ENCODE results near the gene KLHDC9. TPM values are rescaled to one million over a fixed set of nuclear protein-coding genes. Genes with fewer than 3 reads are reported as not detected.

The KLHDC9 gene
- total RNA-seq, 2 experiments from 2014 or later = 0.43 TPM; not detected in 1

DNA sequence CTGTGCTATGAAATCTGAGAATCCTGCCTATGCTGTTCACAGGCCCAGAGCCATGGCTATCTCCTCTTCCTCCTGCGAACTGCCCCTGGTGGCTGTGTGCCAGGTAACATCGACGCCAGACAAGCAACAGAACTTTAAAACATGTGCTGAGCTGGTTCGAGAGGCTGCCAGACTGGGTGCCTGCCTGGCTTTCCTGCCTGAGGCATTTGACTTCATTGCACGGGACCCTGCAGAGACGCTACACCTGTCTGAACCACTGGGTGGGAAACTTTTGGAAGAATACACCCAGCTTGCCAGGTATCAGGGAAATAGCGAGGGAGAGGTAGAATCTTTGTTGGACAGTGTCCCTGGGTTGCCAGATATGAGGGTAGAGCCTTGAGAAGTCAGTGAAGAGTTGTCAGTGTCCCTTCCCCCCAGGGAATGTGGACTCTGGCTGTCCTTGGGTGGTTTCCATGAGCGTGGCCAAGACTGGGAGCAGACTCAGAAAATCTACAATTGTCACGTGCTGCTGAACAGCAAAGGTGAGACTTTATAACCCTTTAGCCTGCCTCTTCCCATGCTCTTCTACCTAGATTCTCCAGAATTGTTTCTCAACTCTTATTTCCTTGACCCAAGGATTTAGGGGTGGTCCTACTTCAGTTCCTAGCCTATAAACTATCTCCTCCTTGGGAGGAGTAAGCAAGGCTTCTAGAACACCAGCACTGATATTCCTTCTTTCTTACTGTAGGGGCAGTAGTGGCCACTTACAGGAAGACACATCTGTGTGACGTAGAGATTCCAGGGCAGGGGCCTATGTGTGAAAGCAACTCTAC is 21.1 kb downstream of the KLHDC9 start:
- H3K36me3 Mint-ChIP-seq (ENCODE audit: low read depth) = peaks cover 67% of the 10 kb centered on the region
- CTCF ChIA-PET = interaction anchor here (0.9 to 3.2 kb wide), 5 partner anchors 8 to 58 kb away, joined by 3 to 12 read pairs (median 3); no protein-coding TSS in a partner anchor
- H3K27ac Mint-ChIP-seq = peak overlapping the region; percentile 92
- TF ChIP-seq, protein P1, sequence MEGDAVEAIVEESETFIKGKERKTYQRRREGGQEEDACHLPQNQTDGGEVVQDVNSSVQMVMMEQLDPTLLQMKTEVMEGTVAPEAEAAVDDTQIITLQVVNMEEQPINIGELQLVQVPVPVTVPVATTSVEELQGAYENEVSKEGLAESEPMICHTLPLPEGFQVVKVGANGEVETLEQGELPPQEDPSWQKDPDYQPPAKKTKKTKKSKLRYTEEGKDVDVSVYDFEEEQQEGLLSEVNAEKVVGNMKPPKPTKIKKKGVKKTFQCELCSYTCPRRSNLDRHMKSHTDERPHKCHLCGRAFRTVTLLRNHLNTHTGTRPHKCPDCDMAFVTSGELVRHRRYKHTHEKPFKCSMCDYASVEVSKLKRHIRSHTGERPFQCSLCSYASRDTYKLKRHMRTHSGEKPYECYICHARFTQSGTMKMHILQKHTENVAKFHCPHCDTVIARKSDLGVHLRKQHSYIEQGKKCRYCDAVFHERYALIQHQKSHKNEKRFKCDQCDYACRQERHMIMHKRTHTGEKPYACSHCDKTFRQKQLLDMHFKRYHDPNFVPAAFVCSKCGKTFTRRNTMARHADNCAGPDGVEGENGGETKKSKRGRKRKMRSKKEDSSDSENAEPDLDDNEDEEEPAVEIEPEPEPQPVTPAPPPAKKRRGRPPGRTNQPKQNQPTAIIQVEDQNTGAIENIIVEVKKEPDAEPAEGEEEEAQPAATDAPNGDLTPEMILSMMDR (IDR thresholded peaks at IDR 0.05) = peak; percentile 68
- intact Hi-C loops (cut with micrococcal nuclease) = no loop called here
- H3K4me3 Mint-ChIP-seq = peak overlapping the region; percentile 94
- H3K9me3 Mint-ChIP-seq = no peaks in the 10 kb centered on the region
- ATAC-seq (peak; percentile 63), DNase-seq (peak; percentile 85)
- no peaks in the 10 kb centered on the region for H3K27me3 Mint-ChIP-seq
- POLR2A ChIA-PET = interaction anchor here (0.6 to 4.1 kb wide), 8 partner anchors 18 to 47 kb away, joined by 3 to 26 read pairs (median 3); partner anchors contain the start of genes KLHDC9, PPOX and UFC1
- H3K4me1 Mint-ChIP-seq (ENCODE audit: low read depth) = peaks cover 58% of the 10 kb centered on the region

DNA sequence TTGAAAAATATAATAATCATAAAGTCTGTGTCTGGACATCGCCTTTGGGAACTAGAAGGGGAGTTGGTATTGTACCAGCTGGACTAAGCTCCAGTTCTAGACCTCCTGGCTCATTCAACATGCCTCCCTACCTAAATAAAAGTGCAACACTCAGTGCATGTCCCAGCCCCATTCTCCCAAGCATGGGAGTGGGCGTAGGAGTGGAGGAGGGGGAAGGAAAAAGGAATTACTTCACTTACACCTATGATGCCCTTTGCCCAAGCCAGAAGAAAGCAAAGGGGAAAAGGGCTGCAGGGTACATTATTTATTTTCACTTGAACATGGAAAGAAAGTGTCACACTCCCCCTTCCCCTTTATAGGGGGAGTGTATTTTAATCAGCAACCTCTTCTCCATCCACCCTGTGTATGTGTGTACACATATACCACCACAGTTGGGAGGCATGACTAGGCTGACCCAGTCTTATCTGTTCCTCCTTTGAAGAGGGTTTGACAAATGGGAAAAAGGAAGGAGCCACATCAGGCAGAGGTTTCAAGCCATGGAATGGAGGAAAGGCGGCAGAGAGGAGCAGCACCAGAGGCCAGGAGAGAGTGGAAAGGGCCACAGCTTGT is 23.0 kb downstream of the KLHDC9 start:
- intact Hi-C loops (cut with micrococcal nuclease) = no loop called here
- H3K9me3 Mint-ChIP-seq = no peaks in the 10 kb centered on the region
- POLR2A ChIA-PET = no interaction called here
- TF ChIP-seq, protein P1 (IDR thresholded peaks at IDR 0.05) = no peak
- DNase-seq (no peak), ATAC-seq (no peak)
- no peaks in the 10 kb centered on the region for H3K27me3 Mint-ChIP-seq
- peak overlapping the region; percentile 88 for H3K27ac Mint-ChIP-seq
- no peak overlapping the region for H3K4me3 Mint-ChIP-seq
- H3K36me3 Mint-ChIP-seq (ENCODE audit: low read depth) = peaks cover 61% of the 10 kb centered on the region
- peaks cover 44% of the 10 kb centered on the region for H3K4me1 Mint-ChIP-seq (ENCODE audit: low read depth)
- CTCF ChIA-PET = interaction anchor here (0.8 kb wide), 1 partner anchor 18 kb away, joined by 3 read pairs; no protein-coding TSS in a partner anchor

DNA sequence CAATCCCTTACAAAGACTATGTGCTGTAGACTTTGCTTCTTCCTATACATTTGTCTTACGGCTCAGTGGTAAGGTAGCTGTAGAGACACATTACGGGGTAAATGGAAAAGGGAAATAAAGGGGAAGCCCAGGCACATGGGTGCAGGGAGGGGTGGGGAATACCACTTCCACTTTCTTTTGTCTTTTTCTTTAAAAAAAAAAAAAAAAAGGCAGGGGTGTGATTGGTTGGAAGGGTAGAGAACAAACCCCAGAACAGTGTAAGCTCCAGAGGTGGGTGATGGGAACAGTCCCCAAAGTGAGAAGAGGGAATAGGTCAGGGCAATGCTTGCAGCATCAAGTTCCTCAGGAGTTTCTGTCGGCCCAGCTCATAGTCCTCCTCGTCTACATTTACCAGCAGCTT is 23.7 kb downstream of the KLHDC9 start:
- Mint-ChIP-seq H3K4me3 (no peak overlapping the region), H3K27me3 (no peaks in the 10 kb centered on the region), H3K36me3 (ENCODE audit: low read depth) (peaks cover 61% of the 10 kb centered on the region), H3K4me1 (ENCODE audit: low read depth) (peaks cover 43% of the 10 kb centered on the region), H3K9me3 (no peaks in the 10 kb centered on the region), H3K27ac (peak overlapping the region; percentile 88)
- ChIA-PET POLR2A (interaction anchor here (0.7 to 0.9 kb wide), 3 partner anchors 10 to 72 kb away, joined by 3 to 4 read pairs (median 3); no protein-coding TSS in a partner anchor), CTCF (interaction anchor here (0.8 to 1.0 kb wide), 2 partner anchors 17 to 19 kb away, joined by 3 to 4 read pairs; no protein-coding TSS in a partner anchor)
- DNase-seq = no peak
- ATAC-seq = no peak
- TF ChIP-seq, protein P1 (IDR thresholded peaks at IDR 0.05) = no peak
- intact Hi-C loops (cut with micrococcal nuclease) = no loop called here

DNA sequence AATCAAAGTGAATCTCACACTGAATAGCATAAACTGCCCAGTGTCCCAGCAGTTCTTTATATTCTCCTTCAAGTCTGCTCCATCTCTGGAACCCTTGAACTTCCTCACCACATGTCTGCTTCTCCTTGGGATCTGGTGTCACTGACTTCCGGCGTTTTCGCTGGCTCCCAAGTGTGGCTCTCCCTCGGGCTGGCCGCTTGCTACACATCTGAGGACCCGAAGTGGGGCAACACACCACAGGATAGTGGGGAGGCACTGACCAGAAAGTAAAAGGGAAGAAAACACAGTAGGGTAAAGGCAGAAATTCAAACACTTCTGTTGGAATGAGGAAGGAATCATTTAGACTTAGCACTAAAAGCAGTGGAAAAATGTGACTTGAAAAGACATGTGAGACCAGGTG is 24.8 kb downstream of the KLHDC9 start:
- no peak overlapping the region for H3K4me3 Mint-ChIP-seq
- DNase-seq (no peak), ATAC-seq (no peak)
- intact Hi-C loops (cut with micrococcal nuclease) = no loop called here
- ChIA-PET CTCF (no interaction called here), POLR2A (no interaction called here)
- peaks cover 45% of the 10 kb centered on the region for H3K4me1 Mint-ChIP-seq (ENCODE audit: low read depth)
- no peaks in the 10 kb centered on the region for H3K9me3 Mint-ChIP-seq
- no peaks in the 10 kb centered on the region for H3K27me3 Mint-ChIP-seq
- peaks cover 67% of the 10 kb centered on the region for H3K36me3 Mint-ChIP-seq (ENCODE audit: low read depth)
- H3K27ac Mint-ChIP-seq = peak overlapping the region; percentile 55
- TF ChIP-seq, protein P1 (IDR thresholded peaks at IDR 0.05) = no peak
